HG02763 (cell line): ENCODE results near the gene TNF.

Experiments used
- ATAC-seq: cut with Tn5 transposase; IDR thresholded peaks from one replicate; pipeline ENCODE4 v1.9.1; 2021; ENCODE audit warnings: mild to moderate bottlenecking, moderate library complexity; ENCODE audit not compliant: unreplicated experiment

TNF gene

GRCh38 chr6:31575335-31575901 is at the start of gene TNF:
TNF (plus strand) TSS chr6:31575565; CDS start chr6:31575742, 177 bp downstream.
- no peak for ATAC-seq

GRCh38 chr6:31525932-31526591 is 49.3 kb upstream of the TNF start:
- no peak for ATAC-seq

GRCh38 chr6:31528307-31528777 is 47.0 kb upstream of the TNF start:
- no peak for ATAC-seq

- no peak for ATAC-seq
These were observed 46.5 kb upstream of the TNF start, which contains the start of gene MCCD1 for GRCh38 chr6:31528821-31529328. MCCD1 (plus strand) TSS chr6:31528962; CDS start chr6:31529015, 53 bp downstream.

GRCh38 chr6:31529329-31530150 is 45.8 kb upstream of the TNF start:
- ATAC-seq = no peak

- no peak for ATAC-seq
These were observed 44.7 kb upstream of the TNF start for GRCh38 chr6:31530659-31531058.

GRCh38 chr6:31531162-31531561 is 44.2 kb upstream of the TNF start:
- no peak for ATAC-seq

GRCh38 chr6:31531771-31532643 is 43.4 kb upstream of the TNF start:
- ATAC-seq = no peak

- no peak for ATAC-seq
These were observed 42.5 kb upstream of the TNF start for GRCh38 chr6:31532644-31533454.

- ATAC-seq = no peak
These were observed 41.9 kb upstream of the TNF start for GRCh38 chr6:31533455-31533841.

- no peak for ATAC-seq
These were observed 41.4 kb upstream of the TNF start for GRCh38 chr6:31534011-31534410.

GRCh38 chr6:31534521-31535040 is 40.8 kb upstream of the TNF start:
- no peak for ATAC-seq

GRCh38 chr6:31535538-31536324 is 39.6 kb upstream of the TNF start:
- ATAC-seq = no peak

- ATAC-seq = no peak
These were observed 36.5 kb upstream of the TNF start for GRCh38 chr6:31538805-31539400.

GRCh38 chr6:31540640-31541039 is 34.7 kb upstream of the TNF start:
- ATAC-seq = no peak

- no peak for ATAC-seq
These were observed 34.2 kb upstream of the TNF start for GRCh38 chr6:31541059-31541657.

- peak; percentile 67 for ATAC-seq
These were observed 33.5 kb upstream of the TNF start, which contains the start of gene DDX39B for GRCh38 chr6:31541658-31542521. DDX39B (minus strand) TSS chr6:31542003; CDS start chr6:31540532, 1,471 bp downstream.
